SU-DHL-6 (cell line): Measurements from ENCODE around the gene SPHK1.

Experiments
- EZH2phosphoT487 ChIP-seq: fragments of 200-600 bp; sonication (generic), shearing (Covaris generic); conservative IDR thresholded peaks from 2 replicates; pipeline ENCODE4 v1.6.1; 2018; ENCODE audit warnings: mild to moderate bottlenecking, antibody characterized with exemption, low read length, moderate library complexity, mixed read lengths
- TF ChIP-seq, protein P1 (sequence below): fragments of 200-600 bp; sonication (generic); IDR thresholded peaks from one replicate; pipeline ENCODE4 v1.5.1; 2017; ENCODE audit warnings: antibody characterized with exemption, mild to moderate bottlenecking, low read length, moderate library complexity; ENCODE audit not compliant: insufficient read depth, poor library complexity, severe bottlenecking

DNA sequence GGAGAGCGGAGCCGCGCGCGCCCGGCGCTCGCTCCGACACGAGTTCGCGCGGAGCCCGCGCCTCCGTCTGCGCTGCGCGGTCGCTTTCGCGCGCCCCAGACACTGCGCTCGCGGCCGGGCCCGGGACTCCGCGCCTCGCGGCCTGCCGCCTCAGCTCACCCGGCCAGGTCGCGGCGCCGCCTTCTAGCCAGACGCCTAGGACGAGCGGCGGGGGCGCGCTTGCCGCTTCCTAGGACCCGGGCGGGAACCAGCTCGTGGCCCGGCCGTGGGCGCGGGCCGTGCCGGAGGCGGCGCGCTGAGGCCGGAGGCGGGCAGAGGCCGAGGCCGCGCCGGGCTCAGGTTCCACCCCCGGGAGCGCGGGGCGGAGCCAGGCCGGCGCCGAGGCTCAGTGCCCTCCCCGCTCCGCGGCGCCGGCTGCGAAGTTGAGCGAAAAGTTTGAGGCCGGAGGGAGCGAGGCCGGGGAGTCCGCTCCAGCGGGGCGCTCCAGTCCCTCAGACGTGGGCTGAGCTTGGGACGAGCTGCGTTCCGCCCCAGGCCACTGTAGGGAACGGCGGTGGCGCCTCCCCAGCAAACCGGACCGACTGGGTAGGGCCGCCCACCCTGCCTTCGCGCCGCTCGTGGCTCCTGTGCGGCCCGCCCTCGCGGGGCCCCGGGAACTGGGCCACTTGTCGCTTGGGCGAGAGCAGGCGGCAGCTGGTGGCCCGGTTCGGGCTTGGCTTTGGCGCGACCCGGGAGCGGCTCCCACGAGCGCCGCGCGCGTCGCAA is at the start of gene SPHK1:
- TF ChIP-seq, protein P1, sequence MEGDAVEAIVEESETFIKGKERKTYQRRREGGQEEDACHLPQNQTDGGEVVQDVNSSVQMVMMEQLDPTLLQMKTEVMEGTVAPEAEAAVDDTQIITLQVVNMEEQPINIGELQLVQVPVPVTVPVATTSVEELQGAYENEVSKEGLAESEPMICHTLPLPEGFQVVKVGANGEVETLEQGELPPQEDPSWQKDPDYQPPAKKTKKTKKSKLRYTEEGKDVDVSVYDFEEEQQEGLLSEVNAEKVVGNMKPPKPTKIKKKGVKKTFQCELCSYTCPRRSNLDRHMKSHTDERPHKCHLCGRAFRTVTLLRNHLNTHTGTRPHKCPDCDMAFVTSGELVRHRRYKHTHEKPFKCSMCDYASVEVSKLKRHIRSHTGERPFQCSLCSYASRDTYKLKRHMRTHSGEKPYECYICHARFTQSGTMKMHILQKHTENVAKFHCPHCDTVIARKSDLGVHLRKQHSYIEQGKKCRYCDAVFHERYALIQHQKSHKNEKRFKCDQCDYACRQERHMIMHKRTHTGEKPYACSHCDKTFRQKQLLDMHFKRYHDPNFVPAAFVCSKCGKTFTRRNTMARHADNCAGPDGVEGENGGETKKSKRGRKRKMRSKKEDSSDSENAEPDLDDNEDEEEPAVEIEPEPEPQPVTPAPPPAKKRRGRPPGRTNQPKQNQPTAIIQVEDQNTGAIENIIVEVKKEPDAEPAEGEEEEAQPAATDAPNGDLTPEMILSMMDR = no peak
- TF ChIP-seq EZH2phosphoT487 = no peak
